MV-4-11 (cell line): ENCODE results near the gene FGFRL1.
A peak's percentile ranks its signal among the peaks of the same experiment; 100 is the strongest.
"Not testable (repeated sequence)": the region's sequence is repeated elsewhere in the genome, so short reads cannot be mapped to it uniquely, and the experiment has no call there.

Source experiments
- DNase-seq: peaks from one replicate; lab custom pipeline; 2025; lab: John Stamatoyannopoulos, UW

The FGFRL1 gene

GRCh38 chr4:1040344-1041146 lies 29.1 kb downstream of the FGFRL1 start:
- DNase-seq, result no peak

GRCh38 chr4:1041147-1041935 lies 29.9 kb downstream of the FGFRL1 start:
- no peak for DNase-seq

GRCh38 chr4:1041936-1042330 lies 30.5 kb downstream of the FGFRL1 start:
- no peak for DNase-seq

- no peak for DNase-seq
Measured at GRCh38 chr4:1042352-1043055, 31.1 kb downstream of the FGFRL1 start.

GRCh38 chr4:1043162-1043561 lies 31.7 kb downstream of the FGFRL1 start:
- DNase-seq, result no peak

GRCh38 chr4:1043651-1044468 lies 32.4 kb downstream of the FGFRL1 start:
- peak; percentile 91 for DNase-seq

- no peak for DNase-seq
Measured at GRCh38 chr4:1044469-1045192, 33.2 kb downstream of the FGFRL1 start.

GRCh38 chr4:1045193-1045594 lies 33.8 kb downstream of the FGFRL1 start:
- DNase-seq, result no peak

GRCh38 chr4:1045595-1046201 lies 34.3 kb downstream of the FGFRL1 start:
- DNase-seq, result no peak

- not testable (repeated sequence) for DNase-seq
Measured at GRCh38 chr4:1046581-1047011, 35.2 kb downstream of the FGFRL1 start.

- no peak for DNase-seq
Measured at GRCh38 chr4:1047106-1047975, 35.9 kb downstream of the FGFRL1 start.

- DNase-seq, result no peak
Measured at GRCh38 chr4:1047976-1048772, 36.7 kb downstream of the FGFRL1 start.

GRCh38 chr4:1048773-1049590 lies 37.6 kb downstream of the FGFRL1 start:
- DNase-seq, result peak; percentile 65

GRCh38 chr4:1049591-1049905 lies 38.1 kb downstream of the FGFRL1 start:
- DNase-seq, result no peak

- no peak for DNase-seq
Measured at GRCh38 chr4:1050486-1051213, 39.2 kb downstream of the FGFRL1 start.

- no peak for DNase-seq
Measured at GRCh38 chr4:1051472-1051871, 40.0 kb downstream of the FGFRL1 start.

GRCh38 chr4:1052231-1052671 lies 40.8 kb downstream of the FGFRL1 start:
- DNase-seq, result no peak
